Stimulated activated CD8-positive, alpha-beta memory T cell treated with anti-CD3 and anti-CD28 coated beads, Interleukin-12 subunit alpha, Interleukin-12 subunit beta, amount 100 ng/mL, for 24 hours (primary cell): ENCODE measurements around the gene NR6A1.

Experiments
- DNase-seq: peaks from one replicate; pipeline ENCODE4 v3.0.0-alpha.2; 2020; ENCODE audit errors: extremely low read depth

Gene NR6A1

GRCh38 chr9:124488641-124489210, 282.4 kb downstream of the NR6A1 start:
- DNase-seq: no peak

- DNase-seq: no peak
Observed at GRCh38 chr9:124487260-124488182, 283.6 kb downstream of the NR6A1 start.

DNA sequence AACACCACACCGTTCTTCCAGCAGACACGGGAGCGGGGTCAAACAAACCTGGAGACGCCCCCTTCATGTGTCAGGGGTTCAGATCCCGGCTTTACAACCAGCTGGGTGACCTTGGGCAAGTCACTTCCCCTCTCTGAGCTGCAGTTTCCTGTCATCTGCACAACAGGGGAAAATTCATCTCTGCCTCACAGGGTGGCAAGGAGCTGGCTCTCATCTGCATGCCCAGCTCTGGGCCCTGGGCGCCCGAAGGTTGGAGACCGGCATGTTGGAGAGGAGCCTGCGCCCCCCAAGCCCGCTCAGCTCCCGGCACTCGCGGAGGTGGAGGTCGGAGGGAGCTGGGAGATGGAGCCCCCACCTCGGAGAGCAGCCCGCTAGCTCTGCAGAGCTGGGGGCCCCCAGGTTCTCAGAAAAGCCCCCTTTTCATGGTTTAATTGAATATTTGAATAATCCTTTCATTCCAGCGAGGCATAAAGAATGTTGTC, 284.3 kb downstream of the NR6A1 start:
- no peak for DNase-seq

- DNase-seq: no peak
Observed at GRCh38 chr9:124485936-124486335, 285.2 kb downstream of the NR6A1 start.

DNA sequence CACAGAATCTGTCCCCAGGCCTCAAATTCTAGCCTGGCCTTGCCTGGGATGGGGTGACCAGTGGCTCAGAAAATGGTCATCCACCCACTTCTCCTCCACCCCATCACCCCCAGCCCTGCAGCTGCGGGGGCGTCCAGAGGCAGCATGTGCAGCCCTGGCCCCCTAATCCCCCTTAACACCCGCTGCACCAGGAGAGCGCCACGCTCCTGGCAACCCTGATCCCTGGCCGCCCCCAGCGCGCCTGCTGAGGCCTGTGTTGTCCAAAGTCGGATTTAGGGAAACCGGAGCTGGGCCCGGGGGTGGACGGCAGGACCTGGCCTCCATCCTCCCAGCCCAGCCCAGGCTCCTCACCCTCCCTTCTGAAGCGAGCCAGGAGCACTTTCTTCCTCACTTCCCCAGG, 285.9 kb downstream of the NR6A1 start:
- DNase-seq: no peak

- DNase-seq: no peak
Observed at GRCh38 chr9:124483481-124483880, 287.6 kb downstream of the NR6A1 start.

GRCh38 chr9:124482431-124483031, 288.6 kb downstream of the NR6A1 start:
- no peak for DNase-seq

- no peak for DNase-seq
Observed at GRCh38 chr9:124481115-124481514, 290.0 kb downstream of the NR6A1 start.

DNA sequence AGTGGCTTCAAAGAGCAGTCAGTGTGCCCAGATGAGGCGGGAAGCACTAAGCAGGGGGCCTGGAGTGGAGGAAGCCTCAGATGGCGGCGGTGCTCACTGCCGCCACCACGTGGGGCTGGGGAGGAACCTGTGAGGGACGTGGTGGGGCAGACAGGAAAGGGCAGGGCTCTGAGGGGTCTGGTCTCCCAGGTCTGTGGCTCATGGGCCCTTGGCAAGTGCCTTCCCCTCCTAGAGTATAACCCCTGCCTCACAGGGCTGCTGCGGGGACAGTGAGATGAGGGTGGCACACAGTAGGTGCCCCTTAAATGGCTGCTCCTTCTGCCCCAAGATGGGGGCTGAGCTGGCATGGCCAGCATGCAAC, 290.5 kb downstream of the NR6A1 start:
- no peak for DNase-seq

GRCh38 chr9:124479947-124480620, 291.0 kb downstream of the NR6A1 start:
- no peak for DNase-seq

- DNase-seq: no peak
Observed at GRCh38 chr9:124479371-124479770, 291.7 kb downstream of the NR6A1 start.

GRCh38 chr9:124478354-124478753, 292.8 kb downstream of the NR6A1 start:
- DNase-seq: no peak

- DNase-seq: no peak
Observed at GRCh38 chr9:124477648-124478285, 293.3 kb downstream of the NR6A1 start.

DNA sequence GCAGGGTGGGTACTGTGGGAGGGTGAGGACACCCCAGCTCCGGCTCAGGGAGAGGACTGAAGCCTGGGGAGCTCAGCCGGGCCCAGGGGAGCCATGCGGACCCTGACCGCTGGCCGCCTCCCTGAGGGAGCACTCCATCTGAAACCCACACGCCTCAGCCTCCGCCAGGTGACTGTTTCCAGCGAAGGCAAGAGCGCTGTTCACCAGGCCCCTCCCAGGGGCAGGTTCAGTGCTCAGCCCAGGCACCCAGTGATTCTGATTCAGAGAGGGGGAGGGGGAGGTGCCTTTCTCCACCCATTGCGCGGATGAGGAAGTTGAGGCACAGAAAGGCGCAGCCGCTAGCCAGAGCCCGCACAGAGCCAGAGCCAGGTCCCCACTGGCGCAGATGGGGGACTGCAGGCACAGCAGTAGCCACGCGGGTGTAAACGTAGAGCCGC, 293.9 kb downstream of the NR6A1 start:
- no peak for DNase-seq

GRCh38 chr9:124475868-124476690, 295.0 kb downstream of the NR6A1 start:
- DNase-seq: no peak

DNA sequence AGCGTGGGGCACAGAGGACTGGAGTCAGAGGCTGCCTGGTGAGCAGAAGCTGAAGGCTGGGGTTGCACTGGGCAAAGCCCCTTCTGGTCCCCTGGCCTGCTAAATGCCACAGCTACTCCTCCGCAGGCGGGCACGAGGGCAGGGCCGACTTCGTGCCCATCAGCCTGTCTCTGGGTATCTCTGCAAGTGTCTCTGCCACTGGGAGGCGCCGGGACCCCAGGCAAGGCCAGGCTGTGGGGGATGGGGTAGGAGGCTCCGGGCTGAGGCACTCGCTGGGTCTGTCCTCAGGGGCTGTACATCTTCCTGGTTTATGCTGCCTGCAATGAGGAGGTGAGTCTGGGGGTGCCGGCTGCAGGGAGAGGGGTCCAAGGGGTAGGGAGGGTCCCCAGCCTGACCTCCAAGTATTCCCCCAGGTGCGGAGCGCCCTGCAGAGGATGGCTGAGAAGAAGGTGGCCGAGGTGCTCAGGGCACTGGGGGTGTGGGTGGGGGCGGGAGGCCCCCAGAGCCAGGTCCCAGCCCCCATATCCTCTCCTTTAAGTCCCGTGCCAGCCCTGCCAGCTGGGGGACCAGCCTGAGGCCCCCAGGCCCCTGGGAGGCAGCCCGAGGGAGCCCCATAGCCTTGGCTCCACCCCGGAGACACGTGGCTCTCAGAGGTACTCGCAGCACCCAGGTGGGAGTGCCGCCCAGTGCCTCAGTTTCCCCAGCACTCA, 295.8 kb downstream of the NR6A1 start:
- no peak for DNase-seq

DNA sequence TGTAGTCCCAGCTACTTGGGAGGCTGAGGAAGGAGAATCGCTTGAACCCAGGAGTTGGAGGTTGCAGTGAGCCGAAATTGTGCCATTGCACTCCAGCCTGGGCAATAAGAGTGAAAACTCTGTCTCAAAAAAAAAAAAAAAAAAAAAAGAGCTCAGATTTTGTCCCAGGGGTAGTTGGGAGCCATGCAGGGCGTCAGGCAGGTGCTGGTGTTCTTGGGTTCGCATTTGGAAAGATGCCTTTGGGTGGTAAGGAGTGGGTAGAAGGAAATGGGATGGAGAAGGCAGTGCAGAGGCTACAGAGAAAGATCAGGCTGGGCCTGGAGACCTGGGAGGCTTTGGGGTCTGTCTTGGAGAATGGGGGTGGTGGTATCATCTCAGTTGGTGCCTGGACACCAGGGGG, 297.0 kb downstream of the NR6A1 start:
- DNase-seq: no peak

DNA sequence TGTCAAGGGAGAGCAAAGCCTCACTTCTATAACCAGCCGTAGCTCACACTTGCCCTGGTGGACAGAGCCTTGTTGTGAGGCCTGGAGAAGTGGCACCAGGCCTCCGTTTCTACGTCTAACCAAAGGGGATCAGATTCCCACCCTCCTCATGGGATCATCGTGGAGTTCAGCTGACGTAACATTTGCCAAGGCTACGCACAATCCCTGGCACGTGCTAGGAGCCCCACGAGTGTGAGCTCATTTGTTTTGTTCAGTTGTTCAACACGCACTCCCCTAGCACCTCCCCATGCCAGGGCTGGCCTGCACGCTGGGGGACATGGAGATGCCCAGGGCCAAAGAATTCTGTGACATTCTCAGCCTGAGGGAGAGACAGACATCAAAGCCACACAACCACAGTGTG, 297.8 kb downstream of the NR6A1 start:
- no peak for DNase-seq

GRCh38 chr9:124472770-124473169, 298.3 kb downstream of the NR6A1 start:
- no peak for DNase-seq

GRCh38 chr9:124471761-124472160, 299.4 kb downstream of the NR6A1 start:
- no peak for DNase-seq
